ENCODE data around the gene SPATC1L. TPM values are rescaled to one million over a fixed set of nuclear protein-coding genes. Genes with fewer than 3 reads are reported as not detected.

SPATC1L gene
- total and polyA plus RNA-seq, 2 donors from 2014 or later: 3.7 to 8.7 TPM

DNA sequence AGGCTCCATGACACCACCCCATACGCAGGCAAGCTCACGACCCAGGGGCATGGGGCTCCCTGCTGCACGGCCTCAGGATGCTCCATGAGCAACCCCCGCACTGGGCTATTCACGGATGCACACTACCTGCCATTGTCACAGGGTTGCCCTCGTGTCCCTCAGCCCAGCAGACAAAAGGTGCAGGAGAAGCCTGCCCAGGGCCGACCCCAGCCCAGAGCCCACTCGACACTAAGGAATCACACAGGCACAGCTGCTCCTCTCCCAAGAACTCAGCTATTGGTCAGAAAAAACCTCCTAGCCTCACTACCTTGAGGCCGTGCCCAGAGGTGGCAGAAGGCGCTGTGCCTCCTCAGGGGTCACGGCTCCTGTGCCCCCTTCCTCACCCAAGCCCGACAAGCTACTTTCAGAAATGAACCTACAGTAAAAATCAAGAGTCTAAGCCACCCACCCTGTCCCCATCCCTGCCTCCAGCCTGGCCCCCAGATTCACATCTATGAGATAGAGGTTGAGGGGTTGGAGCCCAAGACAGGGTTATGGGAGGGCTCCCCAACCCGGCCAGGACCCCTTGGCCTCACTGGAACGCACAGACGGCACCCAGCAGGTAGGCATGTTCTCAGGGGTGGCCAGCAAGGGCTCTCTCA, 6.4 kb upstream of the SPATC1L start:
- no peak for FAIRE-seq
- intact Hi-C loops (cut with DNase I): no loop called here
- peak in 1 of 5 donors; percentile 36 for DNase-seq
- Histone ChIP-seq H3K4me3 (ENCODE audit: low read length in 3 of 3) (no peak overlapping the region), H3K9me3 (ENCODE audit: control insufficient read depth in 2 of 3, insufficient read depth in 1 of 3, low read length in 3 of 3) (no peaks in the 10 kb centered on the region), H3K36me3 (ENCODE audit: control insufficient read depth in 2 of 3, insufficient read depth in 3 of 3, low read length in 3 of 3) (peaks cover 7 to 23% (median 15%) of the 10 kb centered on the region in 3 donors), H3K27me3 (ENCODE audit: control insufficient read depth, insufficient read depth, low read length) (no peaks in the 10 kb centered on the region), H3K4me1 (ENCODE audit: control insufficient read depth in 2 of 3, insufficient read depth in 2 of 3, low read depth in 1 of 3, low read length in 3 of 3) (peaks cover 0 to 4% (median 0%) of the 10 kb centered on the region in 3 donors), H3K9ac (ENCODE audit: low read length in 3 of 3) (no peak overlapping the region), H3K27ac (ENCODE audit: low read depth in 2 of 2, low read length in 2 of 2) (no peak overlapping the region)
- TF ChIP-seq, protein P1, sequence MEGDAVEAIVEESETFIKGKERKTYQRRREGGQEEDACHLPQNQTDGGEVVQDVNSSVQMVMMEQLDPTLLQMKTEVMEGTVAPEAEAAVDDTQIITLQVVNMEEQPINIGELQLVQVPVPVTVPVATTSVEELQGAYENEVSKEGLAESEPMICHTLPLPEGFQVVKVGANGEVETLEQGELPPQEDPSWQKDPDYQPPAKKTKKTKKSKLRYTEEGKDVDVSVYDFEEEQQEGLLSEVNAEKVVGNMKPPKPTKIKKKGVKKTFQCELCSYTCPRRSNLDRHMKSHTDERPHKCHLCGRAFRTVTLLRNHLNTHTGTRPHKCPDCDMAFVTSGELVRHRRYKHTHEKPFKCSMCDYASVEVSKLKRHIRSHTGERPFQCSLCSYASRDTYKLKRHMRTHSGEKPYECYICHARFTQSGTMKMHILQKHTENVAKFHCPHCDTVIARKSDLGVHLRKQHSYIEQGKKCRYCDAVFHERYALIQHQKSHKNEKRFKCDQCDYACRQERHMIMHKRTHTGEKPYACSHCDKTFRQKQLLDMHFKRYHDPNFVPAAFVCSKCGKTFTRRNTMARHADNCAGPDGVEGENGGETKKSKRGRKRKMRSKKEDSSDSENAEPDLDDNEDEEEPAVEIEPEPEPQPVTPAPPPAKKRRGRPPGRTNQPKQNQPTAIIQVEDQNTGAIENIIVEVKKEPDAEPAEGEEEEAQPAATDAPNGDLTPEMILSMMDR (IDR thresholded peaks at IDR 0.05; ENCODE audit: borderline replicate concordance, extremely low read depth, insufficient read depth): no peak

DNA sequence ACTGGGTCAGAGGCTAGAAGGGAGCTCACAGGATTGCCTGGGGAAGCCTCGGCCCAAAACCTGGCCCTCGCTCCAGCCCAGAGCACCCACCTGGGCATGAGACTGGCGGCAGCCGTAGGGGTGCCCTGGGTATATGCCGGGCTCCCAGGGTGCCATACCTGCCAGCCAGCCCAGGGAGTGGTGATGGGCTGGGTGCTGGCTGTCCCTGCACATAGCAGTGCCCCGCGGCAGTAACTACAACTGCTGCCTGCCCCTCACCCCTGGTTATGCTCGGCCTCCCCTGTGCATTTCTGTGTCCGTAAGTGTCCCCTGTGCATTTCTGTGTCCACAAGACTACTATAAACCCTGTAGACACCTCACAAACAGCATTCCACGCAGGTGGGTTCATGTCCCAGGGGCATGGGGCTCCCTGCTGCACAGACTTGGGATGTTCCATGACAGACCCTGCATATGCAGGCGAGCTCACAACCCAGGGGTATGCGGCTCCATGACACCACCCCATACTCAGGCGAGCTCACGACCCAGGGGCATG, 5.8 kb upstream of the SPATC1L start:
- TF ChIP-seq, protein P1 (IDR thresholded peaks at IDR 0.05; ENCODE audit: borderline replicate concordance, extremely low read depth, insufficient read depth): no peak
- DNase-seq: no peak
- Histone ChIP-seq H3K9me3 (ENCODE audit: control insufficient read depth in 2 of 3, insufficient read depth in 1 of 3, low read length in 3 of 3) (no peaks in the 10 kb centered on the region), H3K27ac (ENCODE audit: low read depth in 2 of 2, low read length in 2 of 2) (no peak overlapping the region), H3K4me3 (ENCODE audit: low read length in 3 of 3) (no peak overlapping the region), H3K36me3 (ENCODE audit: control insufficient read depth in 2 of 3, insufficient read depth in 3 of 3, low read length in 3 of 3) (peaks cover 7 to 22% (median 14%) of the 10 kb centered on the region in 3 donors), H3K9ac (ENCODE audit: low read length in 3 of 3) (no peak overlapping the region), H3K27me3 (ENCODE audit: control insufficient read depth, insufficient read depth, low read length) (no peaks in the 10 kb centered on the region), H3K4me1 (ENCODE audit: control insufficient read depth in 2 of 3, insufficient read depth in 2 of 3, low read depth in 1 of 3, low read length in 3 of 3) (peaks cover 0 to 4% (median 0%) of the 10 kb centered on the region in 3 donors)
- no peak for FAIRE-seq
- intact Hi-C loops (cut with DNase I): no loop called here

DNA sequence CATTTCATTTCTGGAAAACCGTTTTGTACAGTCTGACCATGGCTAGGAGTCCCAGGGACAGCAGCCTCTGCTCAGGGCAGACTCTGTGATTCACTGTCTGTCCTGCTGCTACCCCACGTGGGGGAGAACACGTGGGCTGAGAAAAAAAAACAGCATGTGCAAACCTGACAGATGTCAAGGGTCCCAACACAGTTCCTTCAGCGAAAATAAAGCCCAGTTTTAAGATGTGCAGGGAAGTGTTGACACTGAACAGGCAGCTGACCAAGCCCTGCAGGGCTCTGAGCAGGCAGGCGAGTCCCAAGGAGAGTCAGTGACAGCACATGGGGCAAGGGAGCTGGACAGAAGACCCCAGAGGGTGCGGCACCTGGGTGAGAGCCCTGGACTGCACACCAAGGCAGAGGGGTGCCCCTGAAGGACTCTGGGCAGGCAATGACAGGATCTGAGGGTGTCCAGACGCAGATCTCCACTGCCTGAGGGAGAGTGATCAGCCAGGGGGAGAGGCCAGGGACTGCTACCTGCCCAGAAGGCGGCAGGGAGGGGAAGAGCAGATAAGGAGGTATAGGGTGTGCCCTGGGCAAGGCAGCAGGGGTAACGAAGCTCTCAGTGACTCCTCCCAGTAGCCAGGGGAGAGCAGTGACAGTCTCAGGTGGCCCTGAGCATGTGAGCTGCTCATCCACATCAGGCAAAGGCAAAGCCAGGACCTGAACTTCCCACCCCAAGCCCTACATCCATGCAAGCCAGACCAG, 5.1 kb upstream of the SPATC1L start:
- Histone ChIP-seq H3K27me3 (ENCODE audit: control insufficient read depth, insufficient read depth, low read length) (no peaks in the 10 kb centered on the region), H3K9me3 (ENCODE audit: control insufficient read depth in 2 of 3, insufficient read depth in 1 of 3, low read length in 3 of 3) (no peaks in the 10 kb centered on the region), H3K27ac (ENCODE audit: low read depth in 2 of 2, low read length in 2 of 2) (no peak overlapping the region), H3K4me1 (ENCODE audit: control insufficient read depth in 2 of 3, insufficient read depth in 2 of 3, low read depth in 1 of 3, low read length in 3 of 3) (peaks cover 0 to 4% (median 0%) of the 10 kb centered on the region in 3 donors), H3K4me3 (ENCODE audit: low read length in 3 of 3) (no peak overlapping the region), H3K36me3 (ENCODE audit: control insufficient read depth in 2 of 3, insufficient read depth in 3 of 3, low read length in 3 of 3) (peaks cover 7 to 18% (median 14%) of the 10 kb centered on the region in 3 donors), H3K9ac (ENCODE audit: low read length in 3 of 3) (no peak overlapping the region)
- FAIRE-seq (no peak), DNase-seq (peak in 3 of 5 donors; percentile 29 to 45 (median 30))
- TF ChIP-seq, protein P1 (IDR thresholded peaks at IDR 0.05; ENCODE audit: borderline replicate concordance, extremely low read depth, insufficient read depth): no peak
- intact Hi-C loops (cut with DNase I): no loop called here
